ENCODE data around the gene SGCE.

Gene SGCE

GRCh38 chr7:94658826-94659225 lies 2.9 kb upstream of the SGCE start:
- H3K4me3 ChIP-seq (replicated peaks; ENCODE audit: low read depth, low read length) = no peak overlapping the region
- no peak for TF ChIP-seq CTCF (IDR thresholded peaks at IDR 0.05; ENCODE audit: low read length, missing control alignments)
- no peak for DNase-seq (ENCODE audit: low read depth)

- no peak for TF ChIP-seq CTCF (IDR thresholded peaks at IDR 0.05; ENCODE audit: low read length, missing control alignments)
- DNase-seq (ENCODE audit: low read depth) = peak; percentile 96
Measured at GRCh38 chr7:94657771-94658693, 2.1 kb upstream of the SGCE start.

GRCh38 chr7:94656925-94657731 lies 1.2 kb upstream of the SGCE start:
- TF ChIP-seq CTCF (IDR thresholded peaks at IDR 0.05; ENCODE audit: low read length, missing control alignments) = no peak
- peak overlapping the region; percentile 79 for H3K4me3 ChIP-seq (replicated peaks; ENCODE audit: low read depth, low read length)
- peak; percentile 48 for DNase-seq (ENCODE audit: low read depth)

More at GRCh38 chr7:94657771-94658693, 2.1 kb upstream of the SGCE start:
- H3K4me3 ChIP-seq (replicated peaks; ENCODE audit: low read depth, low read length) = peak overlapping the region; percentile 79

- H3K4me3 ChIP-seq (replicated peaks; ENCODE audit: low read depth, low read length) = peak overlapping the region; percentile 79
- no peak for DNase-seq (ENCODE audit: low read depth)
- TF ChIP-seq CTCF (IDR thresholded peaks at IDR 0.05; ENCODE audit: low read length, missing control alignments) = no peak
Measured at GRCh38 chr7:94656658-94656924, 658 bp upstream of the SGCE start.

- H3K4me3 ChIP-seq (replicated peaks; ENCODE audit: low read depth, low read length) = peak overlapping the region; percentile 79
- DNase-seq (ENCODE audit: low read depth) = peak; percentile 61
- TF ChIP-seq CTCF (IDR thresholded peaks at IDR 0.05; ENCODE audit: low read length, missing control alignments) = no peak
Measured at GRCh38 chr7:94655126-94655847, 646 bp downstream of the SGCE start.

- no peak for DNase-seq (ENCODE audit: low read depth)
- TF ChIP-seq CTCF (IDR thresholded peaks at IDR 0.05; ENCODE audit: low read length, missing control alignments) = no peak
Measured at GRCh38 chr7:94654783-94655125, 1.2 kb downstream of the SGCE start.

More at GRCh38 chr7:94654783-94655125, 1.2 kb downstream of the SGCE start:
- peak overlapping the region; percentile 79 for H3K4me3 ChIP-seq (replicated peaks; ENCODE audit: low read depth, low read length)

All from fibroblast of pulmonary artery (primary cell).